Measurements from ENCODE around the gene CDH13.

Gene CDH13

GRCh38 chr16:83599789-83600462 is 973.2 kb downstream of the CDH13 start:
- no peak for DNase-seq

GRCh38 chr16:83602761-83603722 is 976.3 kb downstream of the CDH13 start:
- DNase-seq = no peak

GRCh38 chr16:83603723-83604570 is 977.2 kb downstream of the CDH13 start:
- DNase-seq = no peak

- no peak for DNase-seq
Observed at GRCh38 chr16:83606486-83607030, 979.8 kb downstream of the CDH13 start.

GRCh38 chr16:83609178-83609577 is 982.4 kb downstream of the CDH13 start:
- no peak for DNase-seq

GRCh38 chr16:83615141-83615952 is 988.6 kb downstream of the CDH13 start:
- no peak for DNase-seq

- DNase-seq = no peak
Observed at GRCh38 chr16:83615953-83616350, 989.2 kb downstream of the CDH13 start.

- no peak for DNase-seq
Observed at GRCh38 chr16:83619381-83620150, 992.8 kb downstream of the CDH13 start.

- DNase-seq = no peak
Observed at GRCh38 chr16:83622010-83622409, 995.2 kb downstream of the CDH13 start.

GRCh38 chr16:83623091-83623730 is 996.4 kb downstream of the CDH13 start:
- DNase-seq = no peak

GRCh38 chr16:83623892-83624291 is 997.1 kb downstream of the CDH13 start:
- DNase-seq = no peak

- no peak for DNase-seq
Observed at GRCh38 chr16:83624429-83625120, 997.8 kb downstream of the CDH13 start.

- no peak for DNase-seq
Observed at GRCh38 chr16:83626204-83626603, 999.4 kb downstream of the CDH13 start.

- no peak for DNase-seq
Observed at GRCh38 chr16:83626676-83627075, 999.9 kb downstream of the CDH13 start.

GRCh38 chr16:83627996-83628395 is 1001.2 kb downstream of the CDH13 start:
- no peak for DNase-seq

GRCh38 chr16:83629426-83629825 is 1002.7 kb downstream of the CDH13 start:
- DNase-seq = no peak

- no peak for DNase-seq
Observed at GRCh38 chr16:83629836-83630235, 1003.1 kb downstream of the CDH13 start.

GRCh38 chr16:83630979-83631378 is 1004.2 kb downstream of the CDH13 start:
- no peak for DNase-seq

GRCh38 chr16:83633286-83633685 is 1006.5 kb downstream of the CDH13 start:
- no peak for DNase-seq

GRCh38 chr16:83648347-83648746 is 1021.6 kb downstream of the CDH13 start:
- no peak for DNase-seq
